Ascending aorta (tissue), 2 donors: ENCODE data around the gene CACNA2D1. TPM values are rescaled to one million over a fixed set of nuclear protein-coding genes. Genes with fewer than 3 reads are reported as not detected.

Experiments
- DNase-seq, 2 donors: peaks; one replicate each; pipeline ENCODE4 v3.0.0-alpha.2; 2019; ENCODE audit warnings: low spot score in 2 of 2
- H3K27ac ChIP-seq, 2 donors: fragments of 200-600 bp; sonication (generic); one replicate each; pipeline ENCODE4 v1.5.1; 2016 to 2017; ENCODE audit warnings: mild to moderate bottlenecking in 1 of 2
- H3K27me3 ChIP-seq: fragments of 200-600 bp; sonication (generic); one replicate; pipeline ENCODE4 v1.5.1; 2017
- H3K36me3 ChIP-seq, 2 donors: fragments of 200-600 bp; sonication (generic); one replicate each; pipeline ENCODE4 v1.5.1; 2016
- H3K4me1 ChIP-seq, 2 donors: fragments of 200-600 bp; sonication (generic); one replicate each; pipeline ENCODE4 v1.5.1; 2016 to 2017; ENCODE audit warnings: mild to moderate bottlenecking in 1 of 2
- H3K4me3 ChIP-seq, 2 donors: fragments of 200-600 bp; sonication (generic); one replicate each; pipeline ENCODE4 v1.5.1; 2016 to 2017; ENCODE audit warnings: mild to moderate bottlenecking in 1 of 2
- H3K9me3 ChIP-seq, 2 donors: fragments of 200-600 bp; sonication (generic); one replicate each; pipeline ENCODE4 v1.5.1; 2016
- CTCF ChIP-seq, 3 experiments: fragments of 200-600 bp in 2 of 3; fragments of 450-650 bp in 1 of 3; sonication (generic) in 2 of 3; IDR thresholded peaks; one replicate each; pipeline ENCODE4 v1.5.1; 2016 to 2019; ENCODE audit warnings: antibody characterized with exemption in 3 of 3, mild to moderate bottlenecking in 1 of 3, moderate library complexity in 1 of 3
- intact Hi-C: fragments of 100-400 bp; cut with DNase I; formaldehyde crosslinking; loops from one replicate; pipeline ENCODE4 v1.15.1; 2023
- total RNA-seq: library from RNA; depleted of rRNA; stranded (reverse); fragments of >200 nt; gene quantifications from one replicate; pipeline ENCODE4 v1.1.0, GENCODE V29; 2016

The CACNA2D1 gene
- total RNA-seq, 1 donor from 2014 or later: 17.3 TPM

- no peaks in the 10 kb centered on the region for H3K27me3 ChIP-seq
- H3K9me3 ChIP-seq: no peaks in the 10 kb centered on the region
- TF ChIP-seq CTCF (IDR thresholded peaks at IDR 0.05): no peak
- H3K36me3 ChIP-seq: no peaks in the 10 kb centered on the region
- H3K4me3 ChIP-seq: no peak overlapping the region
- no peak for DNase-seq
- no peak overlapping the region for H3K27ac ChIP-seq
- H3K4me1 ChIP-seq: peaks cover 0 to 5% of the 10 kb centered on the region in 2 donors
- intact Hi-C loops: no loop called here
Measured at GRCh38 chr7:82284936-82285519, 158.5 kb downstream of the CACNA2D1 start.

GRCh38 chr7:82275342-82275741, 168.2 kb downstream of the CACNA2D1 start:
- DNase-seq: no peak
- no peak for TF ChIP-seq CTCF (IDR thresholded peaks at IDR 0.05)
- H3K27ac ChIP-seq: no peak overlapping the region
- H3K4me3 ChIP-seq: no peak overlapping the region
- no peaks in the 10 kb centered on the region for H3K9me3 ChIP-seq
- no peaks in the 10 kb centered on the region for H3K27me3 ChIP-seq
- no peaks in the 10 kb centered on the region for H3K4me1 ChIP-seq
- intact Hi-C loops: no loop called here
- H3K36me3 ChIP-seq: no peaks in the 10 kb centered on the region

- H3K27me3 ChIP-seq: no peaks in the 10 kb centered on the region
- no peaks in the 10 kb centered on the region for H3K9me3 ChIP-seq
- no peaks in the 10 kb centered on the region for H3K36me3 ChIP-seq
- H3K4me1 ChIP-seq: no peaks in the 10 kb centered on the region
- no peak overlapping the region for H3K4me3 ChIP-seq
- no peak for TF ChIP-seq CTCF (IDR thresholded peaks at IDR 0.05)
- intact Hi-C loops: no loop called here
- H3K27ac ChIP-seq: no peak overlapping the region
- DNase-seq: no peak
Measured at GRCh38 chr7:82274681-82275080, 168.9 kb downstream of the CACNA2D1 start.

GRCh38 chr7:82273886-82274285, 169.7 kb downstream of the CACNA2D1 start:
- no peaks in the 10 kb centered on the region for H3K36me3 ChIP-seq
- no peak for TF ChIP-seq CTCF (IDR thresholded peaks at IDR 0.05)
- intact Hi-C loops: no loop called here
- H3K27me3 ChIP-seq: no peaks in the 10 kb centered on the region
- no peak overlapping the region for H3K4me3 ChIP-seq
- H3K27ac ChIP-seq: no peak overlapping the region
- DNase-seq: no peak
- no peaks in the 10 kb centered on the region for H3K4me1 ChIP-seq
- no peaks in the 10 kb centered on the region for H3K9me3 ChIP-seq

- no peak for TF ChIP-seq CTCF (IDR thresholded peaks at IDR 0.05)
- Histone ChIP-seq H3K4me1 (no peaks in the 10 kb centered on the region), H3K9me3 (no peaks in the 10 kb centered on the region), H3K27me3 (no peaks in the 10 kb centered on the region), H3K36me3 (no peaks in the 10 kb centered on the region), H3K4me3 (no peak overlapping the region), H3K27ac (no peak overlapping the region)
- no peak for DNase-seq
- intact Hi-C loops: no loop called here
Measured at GRCh38 chr7:82270870-82271269, 172.7 kb downstream of the CACNA2D1 start.

- H3K4me1 ChIP-seq: no peaks in the 10 kb centered on the region
- no peaks in the 10 kb centered on the region for H3K36me3 ChIP-seq
- no peaks in the 10 kb centered on the region for H3K27me3 ChIP-seq
- TF ChIP-seq CTCF (IDR thresholded peaks at IDR 0.05): no peak
- no peak overlapping the region for H3K4me3 ChIP-seq
- no peak overlapping the region for H3K27ac ChIP-seq
- no peaks in the 10 kb centered on the region for H3K9me3 ChIP-seq
- intact Hi-C loops: no loop called here
- no peak for DNase-seq
Measured at GRCh38 chr7:82268632-82269031, 174.9 kb downstream of the CACNA2D1 start.
